Heart left ventricle (tissue), 13 donors: ENCODE data around the gene MRRF.

Experiments
- POLR2A ChIP-seq, 2 donors: fragments of 450-650 bp; IDR thresholded peaks; one replicate each; pipeline ENCODE4 v1.6.1; 2017; ENCODE audit warnings: antibody characterized with exemption in 2 of 2, mild to moderate bottlenecking in 2 of 2, moderate library complexity in 2 of 2
- TF ChIP-seq, protein P1 (sequence below), 12 donors: fragments of 200-600 bp; sonication (generic) in 4 of 12; IDR thresholded peaks; one replicate each; pipeline versions ENCODE4 v1.5.0 to v1.8.0; 2018 to 2022; ENCODE audit warnings: antibody characterized with exemption in 12 of 12, mild to moderate bottlenecking in 5 of 12
- donor health status: ischemic (EF 13 %, LVEDD 7.1; RV severe dilation, severe dysfunction).
- donor health status: DM: no; HTN: yes; CAD: no.
- donor health status: DM: no; HTN: no; CAD: no.
- donor health status: ischemic (EF 25% LVEDD 6.9; RV normal size, moderate dysfunction).
- donor health status: ischemic (EF 25% LVEDD 5.7; RV mildly dilated, moderate dysfunction).
- donor health status: ischemic (EF 35%, LVEDD 5.7; RV mildly dilated, moderate dysfunction).
- donor health status: nonischemic (EF 11% LVEDD 7.7; RV severe dilation, severe dysfunction).
- donor health status: DM: yes; HTN: yes; CAD: no.
- donor health status: PGD.
- donor health status: ischemic (EF 29% LVEDD 5.4; RV normal size, mild dysfunction).
- donor health status: nonischemic (EF 23%, LVEDD 6.1; RV moderate dilation, normal function).

DNA sequence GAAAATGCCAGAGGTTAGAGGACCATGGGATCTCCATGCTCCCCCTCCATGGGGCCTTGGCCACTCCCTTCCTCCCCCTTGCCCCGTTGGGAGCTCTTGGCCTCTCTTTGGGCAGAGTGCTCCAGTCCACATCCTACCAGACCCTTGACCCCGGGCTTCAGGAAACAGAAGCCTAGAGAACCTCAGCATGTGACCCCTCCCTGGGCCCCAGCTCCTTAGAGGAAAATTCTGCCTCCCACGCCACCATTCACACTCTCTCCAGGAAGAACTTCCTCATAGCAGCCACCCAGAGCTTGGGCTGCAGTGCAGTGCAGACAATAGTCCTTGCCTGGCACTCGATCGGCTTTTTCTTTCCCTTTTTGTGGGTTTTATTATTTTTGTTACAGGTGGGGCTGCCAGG lies 41.9 kb upstream of the MRRF start:
- TF ChIP-seq, protein P1, sequence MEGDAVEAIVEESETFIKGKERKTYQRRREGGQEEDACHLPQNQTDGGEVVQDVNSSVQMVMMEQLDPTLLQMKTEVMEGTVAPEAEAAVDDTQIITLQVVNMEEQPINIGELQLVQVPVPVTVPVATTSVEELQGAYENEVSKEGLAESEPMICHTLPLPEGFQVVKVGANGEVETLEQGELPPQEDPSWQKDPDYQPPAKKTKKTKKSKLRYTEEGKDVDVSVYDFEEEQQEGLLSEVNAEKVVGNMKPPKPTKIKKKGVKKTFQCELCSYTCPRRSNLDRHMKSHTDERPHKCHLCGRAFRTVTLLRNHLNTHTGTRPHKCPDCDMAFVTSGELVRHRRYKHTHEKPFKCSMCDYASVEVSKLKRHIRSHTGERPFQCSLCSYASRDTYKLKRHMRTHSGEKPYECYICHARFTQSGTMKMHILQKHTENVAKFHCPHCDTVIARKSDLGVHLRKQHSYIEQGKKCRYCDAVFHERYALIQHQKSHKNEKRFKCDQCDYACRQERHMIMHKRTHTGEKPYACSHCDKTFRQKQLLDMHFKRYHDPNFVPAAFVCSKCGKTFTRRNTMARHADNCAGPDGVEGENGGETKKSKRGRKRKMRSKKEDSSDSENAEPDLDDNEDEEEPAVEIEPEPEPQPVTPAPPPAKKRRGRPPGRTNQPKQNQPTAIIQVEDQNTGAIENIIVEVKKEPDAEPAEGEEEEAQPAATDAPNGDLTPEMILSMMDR (IDR thresholded peaks at IDR 0.05) = no peak
- TF ChIP-seq POLR2A (IDR thresholded peaks at IDR 0.05) = no peak
